AG04450 (cell line): ENCODE measurements around the gene LRRC71. TPM values are rescaled to one million over a fixed set of nuclear protein-coding genes. Genes with fewer than 3 reads are reported as not detected.
"Not testable (repeated sequence)": the region's sequence is repeated elsewhere in the genome, so short reads cannot be mapped to it uniquely, and the experiment has no call there.

ENCODE experiments used
- CTCF ChIA-PET: fragments of 300-600, 350-600 bp; formaldehyde crosslinking; extraction: SDS; loops from one replicate; lab custom pipeline; 2022; ENCODE audit warnings: antibody characterized with exemption, inconsistent platforms; lab: Charles Lee
- POLR2A ChIA-PET: fragments of 350-600 bp; formaldehyde crosslinking; extraction: SDS; loops from one replicate; lab custom pipeline; 2021; ENCODE audit warnings: antibody characterized with exemption, inconsistent platforms; lab: Yijun Ruan, JAX
- DNase-seq: peaks from one replicate; pipeline ENCODE4 v3.0.0-alpha.2; 2011; ENCODE audit warnings: low read depth, low spot score
- H3K27ac ChIP-seq: one replicate; pipeline ENCODE4 v1.5.1; 2012; ENCODE audit warnings: low read depth, low read length, control low read depth
- H3K27me3 ChIP-seq: one replicate; pipeline ENCODE4 v1.6.0; 2012; ENCODE audit warnings: low read length; ENCODE audit not compliant: control insufficient read depth, insufficient read depth
- H3K4me3 ChIP-seq: 2 replicates; pipeline ENCODE4 v1.5.1; 2011; ENCODE audit warnings: mild to moderate bottlenecking, low read depth, low read length, control low read depth
- H3K9me3 ChIP-seq: 2 replicates; pipeline ENCODE4 v1.5.1; 2012; ENCODE audit warnings: low read length; ENCODE audit not compliant: control insufficient read depth, insufficient read depth
- CTCF ChIP-seq: IDR thresholded peaks from 2 replicates; pipeline ENCODE4 v1.5.1; 2011; ENCODE audit warnings: low read depth, low read length, control low read depth, inconsistent platforms
- polyA plus RNA-seq: library from polyadenylated mRNA; depleted of rRNA; stranded (reverse); fragments of >200 nt; gene quantifications from 2 replicates; pipeline ENCODE4 v1.2.3, GENCODE V29; 2011

LRRC71 gene
- polyA plus RNA-seq, 1 experiment: not detected

GRCh38 chr1:156926175-156926574 is 5.7 kb downstream of the LRRC71 start:
- no peak overlapping the region for H3K4me3 ChIP-seq
- no peaks in the 10 kb centered on the region for H3K9me3 ChIP-seq
- POLR2A ChIA-PET: no interaction called here
- no peak for TF ChIP-seq CTCF
- CTCF ChIA-PET: interaction anchor here (0.7 to 3.2 kb wide), 6 partner anchors 13 to 129 kb away, joined by 3 to 17 read pairs (median 6); partner anchors contain the start of gene PEAR1
- peaks cover 59% of the 10 kb centered on the region for H3K27me3 ChIP-seq
- DNase-seq: no peak
- no peak overlapping the region for H3K27ac ChIP-seq

DNA sequence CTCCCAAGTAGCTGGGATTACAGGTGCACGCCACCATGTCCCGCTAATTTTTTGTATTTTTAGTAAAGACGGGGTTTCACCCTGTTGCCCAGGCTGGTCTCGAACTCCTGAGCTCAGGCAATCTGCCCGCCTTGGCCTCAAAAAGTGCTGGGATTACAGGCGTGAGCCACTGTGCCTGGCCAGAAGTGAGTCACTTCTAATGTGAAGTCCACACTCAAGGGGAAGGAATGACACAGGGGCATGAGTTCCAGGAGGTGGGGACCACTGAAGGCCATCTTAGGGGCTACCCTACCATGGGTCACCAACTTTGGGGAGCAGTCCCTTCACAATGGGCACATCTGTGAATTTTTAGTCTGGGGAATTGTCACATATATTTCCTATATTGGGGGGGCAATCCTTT is 6.3 kb downstream of the LRRC71 start:
- POLR2A ChIA-PET: interaction anchor here (1.0 kb wide), 1 partner anchor 35 kb away, joined by 4 read pairs; no protein-coding TSS in a partner anchor
- CTCF ChIA-PET: interaction anchor here (0.6 to 3.6 kb wide), 6 partner anchors 17 to 541 kb away, joined by 4 to 66 read pairs (median 14); partner anchors contain the start of genes ISG20L2, METTL25B and PEAR1
- H3K9me3 ChIP-seq, H3K27ac ChIP-seq, H3K4me3 ChIP-seq, DNase-seq: not testable (repeated sequence)
- H3K27me3 ChIP-seq: peaks cover 55% of the 10 kb centered on the region

GRCh38 chr1:156927215-156928042 is 7.0 kb downstream of the LRRC71 start:
- TF ChIP-seq CTCF: peak; percentile 81
- H3K27me3 ChIP-seq: peaks cover 47% of the 10 kb centered on the region
- peak; percentile 26 for DNase-seq

DNA sequence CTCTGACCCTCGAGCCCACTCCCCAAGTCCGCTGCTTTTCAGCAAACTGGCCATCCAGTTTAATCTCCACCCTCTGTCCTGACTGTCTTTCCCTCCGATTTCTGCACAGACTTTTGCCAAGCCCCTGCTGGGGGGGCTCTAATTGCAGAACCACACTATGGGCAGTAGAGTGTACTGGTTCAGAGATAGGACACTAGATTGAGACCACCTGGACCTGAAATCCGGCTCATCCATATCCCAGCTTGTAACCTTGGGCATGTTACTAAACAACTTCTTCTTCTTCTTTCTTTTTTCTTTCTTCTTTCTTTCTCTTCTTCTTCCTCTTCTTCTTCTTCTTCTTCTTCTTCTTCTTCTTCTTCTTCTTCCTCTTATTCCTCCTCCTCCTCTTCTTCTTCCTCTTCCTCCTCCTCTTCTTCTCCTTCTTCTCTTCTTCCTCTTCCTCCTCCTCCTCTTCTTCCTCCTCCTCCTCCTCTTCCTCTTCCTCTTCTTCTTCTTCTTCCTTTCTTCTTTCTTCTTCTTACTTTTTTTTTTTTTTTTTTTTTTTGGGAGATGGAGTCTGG is 7.7 kb downstream of the LRRC71 start:
- POLR2A ChIA-PET: interaction anchor here (0.7 to 1.0 kb wide), 3 partner anchors 36 to 199 kb away, joined by 3 to 4 read pairs (median 3); partner anchors contain the start of gene ISG20L2
- no peak for TF ChIP-seq CTCF
- Histone ChIP-seq H3K9me3 (no peaks in the 10 kb centered on the region), H3K4me3 (no peak overlapping the region; the same call in 1 of the 2 replicates), H3K27me3 (peaks cover 40% of the 10 kb centered on the region), H3K27ac (no peak overlapping the region)
- CTCF ChIA-PET: interaction anchor here (0.5 to 3.6 kb wide), 36 partner anchors 8 to 311 kb away, joined by 3 to 66 read pairs (median 4); partner anchors contain the start of genes ISG20L2, METTL25B, MRPL24 and NTRK1
- no peak for DNase-seq

More at GRCh38 chr1:156927215-156928042, 7.0 kb downstream of the LRRC71 start:
- POLR2A ChIA-PET: interaction anchor here (0.7 to 1.0 kb wide), 3 partner anchors 36 to 198 kb away, joined by 3 to 4 read pairs (median 3); partner anchors contain the start of gene ISG20L2
- Histone ChIP-seq H3K9me3 (no peaks in the 10 kb centered on the region), H3K4me3 (peak overlapping the region; percentile 50), H3K27ac (no peak overlapping the region)
- CTCF ChIA-PET: interaction anchor here (0.5 to 3.6 kb wide), 33 partner anchors 9 to 542 kb away, joined by 3 to 66 read pairs (median 4); partner anchors contain the start of genes ISG20L2, METTL25B, MRPL24 and NTRK1

DNA sequence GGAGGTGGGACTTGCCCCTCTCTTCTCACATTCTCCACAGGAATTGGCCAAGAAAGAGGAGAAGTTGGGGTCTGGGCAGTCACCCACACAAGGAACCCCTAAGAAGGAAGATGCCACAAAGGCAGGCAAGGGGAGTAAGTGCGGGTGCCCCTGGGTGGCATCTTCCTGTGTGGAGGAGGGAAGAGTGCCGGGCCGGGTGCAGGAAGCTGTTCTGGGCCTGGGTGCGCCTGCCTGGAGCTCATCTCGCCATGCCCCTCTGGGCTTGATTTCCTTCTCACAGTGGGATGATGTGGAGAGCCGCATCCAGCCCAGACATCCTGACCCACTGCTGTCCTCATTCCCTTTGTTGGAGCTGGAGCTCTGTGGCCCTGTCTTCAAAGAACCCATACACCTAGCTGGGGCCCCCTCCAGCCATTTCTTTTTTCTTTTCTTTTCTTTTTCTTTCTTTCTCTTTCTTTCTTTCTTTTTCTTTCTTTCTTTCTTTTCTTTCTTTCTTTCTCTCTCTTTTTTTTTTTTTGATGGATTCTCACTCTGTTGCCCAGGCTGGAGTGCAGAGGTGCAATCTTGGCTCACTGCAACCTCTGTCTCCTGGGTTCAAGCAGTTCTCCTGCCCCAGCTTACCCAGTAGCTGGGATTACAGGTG is 9.3 kb downstream of the LRRC71 start:
- POLR2A ChIA-PET: interaction anchor here (0.6 kb wide), 1 partner anchor 28 kb away, joined by 3 read pairs; no protein-coding TSS in a partner anchor
- H3K27me3 ChIP-seq: peaks cover 26% of the 10 kb centered on the region
- no peaks in the 10 kb centered on the region for H3K9me3 ChIP-seq
- DNase-seq: no peak
- H3K4me3 ChIP-seq: no peak overlapping the region
- no peak overlapping the region for H3K27ac ChIP-seq
- no peak for TF ChIP-seq CTCF
- CTCF ChIA-PET: interaction anchor here (0.9 to 3.6 kb wide), 5 partner anchors 10 to 240 kb away, joined by 3 to 66 read pairs (median 6); partner anchors contain the start of genes LRRC71 and PEAR1
